Activated naive CD4-positive, alpha-beta T cell treated with anti-CD3 and anti-CD28 coated beads for 36 hours (primary cell): ENCODE data around the gene GCN1. TPM values are rescaled to one million over a fixed set of nuclear protein-coding genes. Genes with fewer than 3 reads are reported as not detected.

ENCODE experiments used
- CTCF ChIA-PET: fragments of 350-600 bp; sonication (Branson Sonifier 250); formaldehyde crosslinking; loops from one replicate; lab custom pipeline; 2021; ENCODE audit warnings: antibody characterized with exemption; lab: Charles Lee
- DNase-seq: peaks from one replicate; pipeline ENCODE4 v3.0.0-alpha.2; 2020
- H3K27ac Mint-ChIP-seq: one replicate; pipeline ENCODE4 v1.8.0; 2021; ENCODE audit warnings: mild to moderate bottlenecking, mixed read lengths
- H3K27me3 Mint-ChIP-seq: one replicate; pipeline ENCODE4 v1.8.0; 2021; ENCODE audit warnings: low read depth, mixed read lengths
- H3K36me3 Mint-ChIP-seq: one replicate; pipeline ENCODE4 v1.8.0; 2021; ENCODE audit warnings: low read depth, mixed read lengths
- H3K4me1 Mint-ChIP-seq: one replicate; pipeline ENCODE4 v1.8.0; 2021; ENCODE audit warnings: low read depth, mixed read lengths
- H3K4me3 Mint-ChIP-seq: one replicate; pipeline ENCODE4 v1.8.0; 2021; ENCODE audit warnings: mild to moderate bottlenecking, moderate library complexity, mixed read lengths
- H3K9me3 Mint-ChIP-seq: one replicate; pipeline ENCODE4 v1.8.0; 2021; ENCODE audit warnings: mixed read lengths
- intact Hi-C: fragments of 100-400 bp; cut with micrococcal nuclease; formaldehyde crosslinking; loops from one replicate; pipeline ENCODE4 v1.15.1; 2023
- total RNA-seq, 2 experiments: library from RNA; stranded (reverse); gene quantifications; one replicate each; pipeline ENCODE4 v1.2.3, GENCODE V29; 2021

The GCN1 gene
- total RNA-seq, 2 experiments from 2014 or later, result 122 to 128 TPM

GRCh38 chr12:120148011-120148410 lies 46.5 kb downstream of the GCN1 start:
- H3K4me1 Mint-ChIP-seq, result no peaks in the 10 kb centered on the region
- peaks cover 32% of the 10 kb centered on the region for H3K36me3 Mint-ChIP-seq

DNA sequence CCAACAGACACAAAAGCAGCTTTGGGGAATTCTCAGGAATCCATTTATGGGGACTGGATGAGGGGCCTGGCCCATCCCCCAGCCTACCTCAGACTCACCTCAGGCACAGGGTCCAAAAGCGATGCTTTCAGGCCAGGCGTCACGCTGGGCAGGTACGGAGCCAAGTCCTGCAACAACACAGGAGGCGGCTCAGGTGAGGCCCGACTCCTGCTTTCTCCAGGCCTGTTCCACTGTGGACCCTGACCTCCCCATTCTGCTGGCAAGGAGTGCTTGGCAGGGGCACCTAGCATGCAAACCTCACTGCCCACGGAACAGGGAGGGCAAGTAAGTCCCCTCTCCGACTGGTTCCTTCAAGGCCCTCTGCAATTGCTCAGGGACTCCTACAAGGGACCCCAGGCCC lies 49.4 kb downstream of the GCN1 start:
- CTCF ChIA-PET, result no interaction called here
- Mint-ChIP-seq H3K27ac (no peak overlapping the region), H3K4me1 (no peaks in the 10 kb centered on the region), H3K4me3 (no peak overlapping the region), H3K9me3 (no peaks in the 10 kb centered on the region), H3K36me3 (peaks cover 45% of the 10 kb centered on the region), H3K27me3 (no peaks in the 10 kb centered on the region)
- intact Hi-C loops, result no loop called here
- no peak for DNase-seq

More at GRCh38 chr12:120148011-120148410, 46.5 kb downstream of the GCN1 start:
- intact Hi-C loops, result no loop called here
- DNase-seq, result no peak
- CTCF ChIA-PET, result interaction anchor here (1.3 kb wide), 1 partner anchor 26 kb away, joined by 3 read pairs; no protein-coding TSS in a partner anchor
- no peak overlapping the region for H3K27ac Mint-ChIP-seq
- no peaks in the 10 kb centered on the region for H3K27me3 Mint-ChIP-seq
- H3K9me3 Mint-ChIP-seq, result no peaks in the 10 kb centered on the region
- no peak overlapping the region for H3K4me3 Mint-ChIP-seq

DNA sequence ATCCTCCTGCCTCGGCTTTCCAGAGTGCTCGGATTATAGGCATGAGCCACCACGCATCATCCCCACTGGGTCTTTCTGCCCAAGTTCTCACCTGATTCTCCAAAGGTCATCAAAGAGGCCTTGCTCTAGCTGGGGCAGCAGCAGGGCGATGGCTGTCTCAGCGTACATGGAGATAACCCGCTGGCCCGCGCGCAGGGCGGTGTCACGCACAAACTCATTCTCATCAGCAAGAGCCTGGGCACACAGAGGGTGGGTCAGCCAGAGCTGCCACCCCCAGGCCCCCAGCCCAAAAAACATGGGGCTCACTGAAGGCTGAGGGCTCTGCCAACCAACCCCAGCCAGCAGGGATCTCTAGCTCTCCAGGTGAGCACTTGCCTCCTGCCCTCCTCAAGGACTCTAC lies 50.3 kb downstream of the GCN1 start:
- Mint-ChIP-seq H3K4me1 (no peaks in the 10 kb centered on the region), H3K27ac (no peak overlapping the region), H3K36me3 (peaks cover 50% of the 10 kb centered on the region), H3K4me3 (no peak overlapping the region), H3K9me3 (no peaks in the 10 kb centered on the region), H3K27me3 (no peaks in the 10 kb centered on the region)
- intact Hi-C loops, result loop anchor here (5.0 kb wide), 1 partner anchor 33 kb away; no protein-coding TSS in a partner anchor
- no peak for DNase-seq
- CTCF ChIA-PET, result no interaction called here

- CTCF ChIA-PET, result no interaction called here
- peaks cover 38% of the 10 kb centered on the region for H3K36me3 Mint-ChIP-seq
- no peaks in the 10 kb centered on the region for H3K9me3 Mint-ChIP-seq
- DNase-seq, result no peak
- no peak overlapping the region for H3K4me3 Mint-ChIP-seq
- intact Hi-C loops, result loop anchor here (5.0 kb wide), 1 partner anchor 35 kb away; no protein-coding TSS in a partner anchor
- H3K27ac Mint-ChIP-seq, result no peak overlapping the region
- no peaks in the 10 kb centered on the region for H3K27me3 Mint-ChIP-seq
- no peaks in the 10 kb centered on the region for H3K4me1 Mint-ChIP-seq
Measured at GRCh38 chr12:120142231-120142877, 52.2 kb downstream of the GCN1 start.

DNA sequence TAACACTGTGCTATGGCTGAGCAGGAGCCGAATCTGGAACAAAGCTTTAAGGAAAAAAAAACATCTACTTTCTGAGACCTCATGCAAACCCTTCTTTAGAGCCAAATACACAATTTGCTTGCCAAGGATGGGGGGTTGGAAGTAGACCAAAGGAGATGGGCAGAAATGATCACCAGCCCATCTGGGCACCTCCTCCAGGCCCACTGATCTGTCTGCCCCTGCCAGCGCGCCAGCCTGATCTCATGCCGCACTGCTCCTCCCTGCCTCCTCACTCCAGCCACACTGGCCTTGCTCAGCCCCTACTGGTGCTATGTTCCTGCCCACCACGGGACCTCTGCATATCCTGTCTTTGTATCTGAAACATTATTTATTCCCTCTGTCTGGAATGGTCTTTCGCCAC lies 53.2 kb downstream of the GCN1 start:
- CTCF ChIA-PET, result no interaction called here
- intact Hi-C loops, result loop anchor here (5.0 kb wide), 1 partner anchor 36 kb away; no protein-coding TSS in a partner anchor
- Mint-ChIP-seq H3K4me3 (no peak overlapping the region), H3K4me1 (no peaks in the 10 kb centered on the region), H3K27me3 (no peaks in the 10 kb centered on the region), H3K27ac (no peak overlapping the region), H3K36me3 (peaks cover 38% of the 10 kb centered on the region), H3K9me3 (no peaks in the 10 kb centered on the region)
- no peak for DNase-seq

- intact Hi-C loops, result loop anchor here (5.0 kb wide), 1 partner anchor 37 kb away; no protein-coding TSS in a partner anchor
- no peak overlapping the region for H3K27ac Mint-ChIP-seq
Measured at GRCh38 chr12:120140603-120141002, 53.9 kb downstream of the GCN1 start.

GRCh38 chr12:120139958-120140357 lies 54.6 kb downstream of the GCN1 start:
- no peaks in the 10 kb centered on the region for H3K4me1 Mint-ChIP-seq
- no peaks in the 10 kb centered on the region for H3K27me3 Mint-ChIP-seq
- CTCF ChIA-PET, result interaction anchor here (1.1 kb wide), 1 partner anchor 29 kb away, joined by 3 read pairs; no protein-coding TSS in a partner anchor
- no peak overlapping the region for H3K4me3 Mint-ChIP-seq
- intact Hi-C loops, result loop anchor here (5.0 kb wide), 1 partner anchor 37 kb away; no protein-coding TSS in a partner anchor
- H3K9me3 Mint-ChIP-seq, result no peaks in the 10 kb centered on the region
- DNase-seq, result no peak
- peaks cover 41% of the 10 kb centered on the region for H3K36me3 Mint-ChIP-seq
- no peak overlapping the region for H3K27ac Mint-ChIP-seq

More at GRCh38 chr12:120140603-120141002, 53.9 kb downstream of the GCN1 start:
- no peak overlapping the region for H3K4me3 Mint-ChIP-seq
- no peaks in the 10 kb centered on the region for H3K27me3 Mint-ChIP-seq
- no peak for DNase-seq
- H3K9me3 Mint-ChIP-seq, result no peaks in the 10 kb centered on the region
- H3K36me3 Mint-ChIP-seq, result peaks cover 42% of the 10 kb centered on the region
- CTCF ChIA-PET, result interaction anchor here (1.1 kb wide), 1 partner anchor 30 kb away, joined by 3 read pairs; no protein-coding TSS in a partner anchor
- H3K4me1 Mint-ChIP-seq, result no peaks in the 10 kb centered on the region

- no peak for DNase-seq
- peaks cover 41% of the 10 kb centered on the region for H3K36me3 Mint-ChIP-seq
- no peaks in the 10 kb centered on the region for H3K9me3 Mint-ChIP-seq
- H3K4me1 Mint-ChIP-seq, result no peaks in the 10 kb centered on the region
- intact Hi-C loops, result no loop called here
- H3K27me3 Mint-ChIP-seq, result no peaks in the 10 kb centered on the region
- no peak overlapping the region for H3K27ac Mint-ChIP-seq
- H3K4me3 Mint-ChIP-seq, result no peak overlapping the region
- CTCF ChIA-PET, result no interaction called here
Measured at GRCh38 chr12:120138366-120138765, 56.1 kb downstream of the GCN1 start.

DNA sequence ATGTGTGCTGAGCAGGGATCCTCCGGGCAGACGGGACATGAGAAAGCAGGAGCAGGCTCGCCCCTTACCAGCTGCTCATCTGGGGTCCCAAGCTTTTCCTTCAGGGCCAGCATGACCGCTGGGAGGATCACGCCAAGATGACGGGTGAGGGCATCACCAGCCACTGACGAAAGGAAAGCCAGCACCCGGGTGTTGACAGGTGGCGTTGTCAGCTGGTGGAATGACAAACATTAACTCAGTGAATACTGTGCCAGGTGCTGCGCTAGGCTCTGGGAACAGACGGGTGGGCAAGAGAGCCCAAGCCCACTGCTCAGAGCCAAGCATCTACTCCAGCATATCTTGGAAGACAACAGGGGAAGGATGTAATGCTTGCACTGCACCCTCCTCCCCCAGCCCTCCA lies 56.7 kb downstream of the GCN1 start:
- Mint-ChIP-seq H3K36me3 (peaks cover 41% of the 10 kb centered on the region), H3K27ac (no peak overlapping the region), H3K9me3 (no peaks in the 10 kb centered on the region), H3K4me3 (no peak overlapping the region), H3K27me3 (no peaks in the 10 kb centered on the region), H3K4me1 (no peaks in the 10 kb centered on the region)
- CTCF ChIA-PET, result no interaction called here
- intact Hi-C loops, result no loop called here
- DNase-seq, result no peak

DNA sequence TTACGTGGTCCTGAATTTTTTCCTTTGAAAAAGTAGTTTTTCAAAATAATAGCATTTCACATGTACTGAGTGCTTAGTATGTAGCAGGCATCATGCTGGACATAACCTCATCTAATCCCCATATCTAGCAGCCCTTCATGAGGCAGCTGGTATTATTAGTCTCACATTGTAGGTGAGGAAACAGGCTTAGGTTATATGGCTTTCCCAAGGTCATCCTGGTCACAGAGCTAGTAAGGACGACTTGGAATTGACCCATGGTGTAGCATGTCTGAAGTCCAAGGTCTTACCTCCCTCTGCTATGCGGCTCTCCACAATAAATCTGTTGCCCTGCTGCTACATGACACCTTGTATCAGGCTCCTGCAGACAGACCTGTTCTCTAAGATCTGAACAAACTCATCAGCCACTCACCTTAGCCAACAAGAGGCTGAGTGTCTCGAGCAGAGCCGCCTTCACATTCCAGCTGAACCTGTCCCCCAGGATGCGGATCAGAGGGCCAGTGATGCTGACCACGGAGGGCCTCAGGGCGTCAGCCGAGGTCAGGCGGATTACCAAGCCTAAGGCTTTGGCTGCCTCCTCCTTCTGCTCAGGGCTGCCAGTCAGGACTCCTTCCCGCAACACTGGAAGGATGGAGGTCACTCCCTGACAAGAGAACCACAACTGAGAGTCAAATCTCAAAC lies 58.3 kb downstream of the GCN1 start:
- Mint-ChIP-seq H3K9me3 (no peaks in the 10 kb centered on the region), H3K4me1 (no peaks in the 10 kb centered on the region), H3K4me3 (no peak overlapping the region), H3K27ac (no peak overlapping the region), H3K36me3 (peaks cover 37% of the 10 kb centered on the region), H3K27me3 (no peaks in the 10 kb centered on the region)
- CTCF ChIA-PET, result interaction anchor here (1.0 kb wide), 1 partner anchor 13 kb away, joined by 3 read pairs; no protein-coding TSS in a partner anchor
- intact Hi-C loops, result no loop called here
- DNase-seq, result no peak

GRCh38 chr12:120134307-120134980 lies 60.1 kb downstream of the GCN1 start:
- Mint-ChIP-seq H3K36me3 (peaks cover 27% of the 10 kb centered on the region), H3K27me3 (no peaks in the 10 kb centered on the region), H3K4me3 (no peak overlapping the region), H3K4me1 (no peaks in the 10 kb centered on the region), H3K9me3 (no peaks in the 10 kb centered on the region), H3K27ac (no peak overlapping the region)
- CTCF ChIA-PET, result no interaction called here
- no peak for DNase-seq
- intact Hi-C loops, result no loop called here

- intact Hi-C loops, result no loop called here
- Mint-ChIP-seq H3K27me3 (no peaks in the 10 kb centered on the region), H3K9me3 (no peaks in the 10 kb centered on the region), H3K27ac (no peak overlapping the region), H3K4me1 (no peaks in the 10 kb centered on the region), H3K4me3 (no peak overlapping the region), H3K36me3 (peaks cover 34% of the 10 kb centered on the region)
- CTCF ChIA-PET, result no interaction called here
- no peak for DNase-seq
Measured at GRCh38 chr12:120132863-120133385, 61.6 kb downstream of the GCN1 start.
